ENCODE data around the gene RBM39. TPM values are rescaled to one million over a fixed set of nuclear protein-coding genes. Genes with fewer than 3 reads are reported as not detected.
A peak's percentile ranks its signal among the peaks of the same experiment; 100 is the strongest.
"Not testable (repeated sequence)": the region's sequence is repeated elsewhere in the genome, so short reads cannot be mapped to it uniquely, and the experiment has no call there.

Gene RBM39
- total RNA-seq, 1 donor from 2014 or later: 133 TPM

- intact Hi-C loops (cut with DNase I): loop anchor here (2.0 to 5.0 kb wide), 2 partner anchors 35 to 97 kb away; partner anchors contain the start of genes CPNE1 and RBM12
- ATAC-seq: peak; percentile 95
- peak; percentile 95 for DNase-seq (ENCODE audit: missing footprints)
Measured at GRCh38 chr20:35699127-35699956, 42.7 kb downstream of the RBM39 start, which contains the start of the genes NFS1 and ROMO1. Gene NFS1, minus strand, starts transcription at chr20:35699352. Its CDS starts 64 bp downstream, at chr20:35699288. Gene ROMO1, plus strand, starts transcription at chr20:35699405. Its CDS starts 228 bp downstream, at chr20:35699633.

DNA sequence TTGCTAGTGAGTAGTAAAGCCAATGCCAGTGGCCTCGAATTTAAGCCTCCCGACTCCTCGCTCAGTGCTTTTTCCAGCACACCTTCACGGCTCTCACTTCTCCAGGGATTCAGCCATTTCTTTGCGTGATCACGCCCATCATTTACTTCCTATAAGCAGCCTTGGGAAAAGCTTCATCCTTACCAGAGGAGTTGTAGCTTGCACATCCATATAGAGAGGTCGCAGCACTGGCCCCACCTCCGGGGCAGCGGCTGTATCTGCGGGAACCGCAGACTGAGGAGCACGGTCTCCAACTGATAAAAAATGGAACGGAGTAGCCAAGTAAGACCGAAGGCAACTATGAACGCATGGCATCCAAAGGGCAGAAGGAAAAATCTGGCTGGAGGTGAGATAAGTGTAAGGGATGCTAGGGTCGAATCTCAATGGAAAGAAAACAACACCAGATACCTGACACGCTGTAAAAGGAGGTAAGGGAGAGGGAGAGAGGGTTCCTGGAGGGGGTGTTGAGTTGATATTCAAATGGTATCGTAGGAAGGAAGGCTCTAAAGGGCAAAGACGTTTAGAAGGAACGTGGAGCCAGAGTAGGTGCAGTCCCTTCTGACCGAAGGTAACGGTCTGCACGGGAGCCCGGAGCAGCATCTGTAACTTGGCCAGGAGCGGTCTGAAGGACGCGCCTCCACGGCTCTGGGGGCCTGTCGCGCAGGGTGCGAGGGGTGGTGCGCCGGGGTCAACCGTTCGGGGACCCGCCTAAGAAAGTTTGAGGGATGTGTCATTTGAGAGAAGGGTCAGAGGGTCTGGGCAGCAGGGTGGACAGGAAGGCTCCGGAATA is 43.5 kb downstream of the RBM39 start:
- ATAC-seq: peak; percentile 23
- intact Hi-C loops (cut with DNase I): loop anchor here (2.0 to 5.0 kb wide), 2 partner anchors 34 to 96 kb away; partner anchors contain the start of genes CPNE1 and RBM12
- no peak for DNase-seq (ENCODE audit: missing footprints)

GRCh38 chr20:35697696-35698297 is 44.3 kb downstream of the RBM39 start:
- DNase-seq (ENCODE audit: missing footprints): no peak
- intact Hi-C loops (cut with DNase I): loop anchor here (2.0 to 5.0 kb wide), 2 partner anchors 33 to 95 kb away; partner anchors contain the start of genes CPNE1 and RBM12
- ATAC-seq: no peak

- no peak for ATAC-seq
- no peak for DNase-seq (ENCODE audit: missing footprints)
- intact Hi-C loops (cut with DNase I): loop anchor here (5.0 kb wide), 1 partner anchor 94 kb away; no protein-coding TSS in a partner anchor
Measured at GRCh38 chr20:35695978-35696377, 46.1 kb downstream of the RBM39 start.

- intact Hi-C loops (cut with DNase I): loop anchor here (5.0 kb wide), 1 partner anchor 93 kb away; no protein-coding TSS in a partner anchor
- no peak for ATAC-seq
- DNase-seq (ENCODE audit: missing footprints): no peak
Measured at GRCh38 chr20:35695245-35695749, 46.8 kb downstream of the RBM39 start.

GRCh38 chr20:35690265-35690664 is 51.8 kb downstream of the RBM39 start:
- intact Hi-C loops (cut with DNase I): no loop called here
- DNase-seq (ENCODE audit: missing footprints) (no peak), ATAC-seq (no peak)

- intact Hi-C loops (cut with DNase I); ATAC-seq; DNase-seq (ENCODE audit: missing footprints): not testable (repeated sequence)
Measured at GRCh38 chr20:35686872-35687271, 55.2 kb downstream of the RBM39 start.

- intact Hi-C loops (cut with DNase I); ATAC-seq; DNase-seq (ENCODE audit: missing footprints): not testable (repeated sequence)
Measured at GRCh38 chr20:35685368-35685767, 56.7 kb downstream of the RBM39 start.

GRCh38 chr20:35681960-35682359 is 60.1 kb downstream of the RBM39 start:
- no peak for ATAC-seq
- intact Hi-C loops (cut with DNase I): no loop called here
- DNase-seq (ENCODE audit: missing footprints): no peak

- no peak for ATAC-seq
- DNase-seq (ENCODE audit: missing footprints): no peak
- intact Hi-C loops (cut with DNase I): no loop called here
Measured at GRCh38 chr20:35680452-35681183, 61.4 kb downstream of the RBM39 start.

GRCh38 chr20:35674921-35675320 is 67.1 kb downstream of the RBM39 start:
- intact Hi-C loops (cut with DNase I): no loop called here
- ATAC-seq: no peak
- DNase-seq (ENCODE audit: missing footprints): no peak

DNA sequence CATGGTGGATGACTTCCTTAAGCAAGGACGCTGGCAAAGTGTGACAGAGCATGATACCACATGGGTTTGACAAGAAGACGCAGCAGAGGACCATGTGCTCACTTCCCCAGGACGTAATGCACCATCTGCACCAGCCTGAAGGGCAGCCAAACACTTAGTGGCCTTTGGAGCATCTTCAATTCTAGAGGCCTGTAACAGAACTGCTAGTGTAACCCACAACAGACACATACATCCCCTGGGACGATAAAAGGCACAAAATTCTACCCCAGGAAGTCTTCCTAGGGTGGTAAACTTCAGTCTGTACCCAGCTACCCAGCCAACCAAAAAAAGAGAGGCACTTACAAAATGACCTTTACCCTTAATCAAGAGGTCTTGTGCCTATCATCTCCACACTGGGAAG is 68.2 kb downstream of the RBM39 start:
- DNase-seq (ENCODE audit: missing footprints) (no peak), ATAC-seq (no peak)
- intact Hi-C loops (cut with DNase I): no loop called here

DNA sequence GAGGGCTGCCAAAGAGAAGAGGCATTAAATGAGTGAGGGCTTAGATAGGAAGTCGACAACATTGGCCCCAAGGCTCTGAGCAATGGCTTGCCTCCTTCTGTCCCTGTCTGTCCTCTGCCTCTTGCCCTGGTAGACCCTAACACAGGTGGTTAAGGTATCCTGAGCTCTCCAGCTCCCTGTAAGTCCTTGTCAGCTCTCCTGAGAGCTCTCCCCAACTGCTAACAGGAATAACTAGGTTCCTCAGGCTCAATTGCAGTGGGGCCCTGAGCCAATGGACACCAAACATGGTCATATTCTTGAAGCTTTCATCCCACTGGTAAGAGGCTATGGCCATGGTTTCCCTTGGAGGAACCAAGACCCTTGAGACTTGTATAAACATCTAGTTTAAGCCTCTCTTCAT is 72.4 kb downstream of the RBM39 start:
- intact Hi-C loops (cut with DNase I): no loop called here
- DNase-seq (ENCODE audit: missing footprints) (no peak), ATAC-seq (no peak)

- DNase-seq (ENCODE audit: missing footprints) (no peak), ATAC-seq (no peak)
- intact Hi-C loops (cut with DNase I): no loop called here
Measured at GRCh38 chr20:35669221-35669620, 72.8 kb downstream of the RBM39 start.

- ATAC-seq (no peak), DNase-seq (ENCODE audit: missing footprints) (no peak)
- intact Hi-C loops (cut with DNase I): loop anchor here (2.0 kb wide), 1 partner anchor 33 kb away; the partner anchor contains the start of genes NFS1 and ROMO1
Measured at GRCh38 chr20:35665949-35666288, 76.1 kb downstream of the RBM39 start.

DNA sequence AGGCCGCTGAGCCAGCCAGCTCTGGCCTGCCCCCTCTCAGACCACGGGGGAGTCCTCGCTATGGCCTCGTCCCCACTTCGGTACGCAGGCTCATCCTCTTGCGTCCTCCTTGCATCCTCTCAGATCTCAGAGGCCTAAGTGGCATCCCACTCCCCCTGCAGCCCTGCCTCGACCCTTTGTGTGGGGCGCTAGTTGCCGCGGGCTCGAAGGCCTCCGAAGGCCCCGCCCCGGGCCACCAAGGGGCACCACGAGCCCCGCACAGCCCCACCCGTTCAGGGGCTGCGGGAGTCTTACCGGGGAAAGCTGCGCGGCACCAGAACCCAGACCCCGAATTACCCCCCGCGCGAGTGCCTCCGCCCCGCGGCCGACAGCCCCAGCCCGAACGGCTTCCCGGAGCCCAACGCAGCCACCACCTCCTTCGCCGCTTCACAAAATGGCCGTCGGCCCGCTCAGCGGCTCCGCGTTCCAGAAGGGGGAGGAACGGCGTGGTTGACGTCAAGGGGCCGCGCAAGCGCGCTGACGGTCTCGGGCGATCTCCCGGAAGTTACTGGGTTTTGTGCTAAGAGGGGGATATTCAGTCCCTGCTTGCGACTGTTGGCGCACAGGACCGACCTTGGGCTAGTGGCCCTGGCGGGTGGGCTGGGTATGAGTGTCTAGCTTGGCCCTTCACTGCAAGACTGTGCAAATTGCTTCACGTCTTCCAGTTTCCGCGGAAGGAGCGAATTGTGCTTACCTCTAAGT is 77.4 kb downstream of the RBM39 start, which contains the start of the genes CPNE1 and RBM12:
Gene CPNE1, minus strand, starts transcription at position 435 of the 741 bp plus-strand sequence. CDS start 31,977 bp downstream, outside the sequence.
Gene RBM12, minus strand, starts transcription at position 435 of the 741 bp plus-strand sequence. CDS start 9,578 bp downstream, outside the sequence.
- intact Hi-C loops (cut with DNase I): loop anchor here (2.0 kb wide), 1 partner anchor 34 kb away; the partner anchor contains the start of genes NFS1 and ROMO1
- ATAC-seq: peak; percentile 98

More for the DNA sequence above, 77.4 kb downstream of the RBM39 start, which contains the start of the genes CPNE1 and RBM12:
- DNase-seq (ENCODE audit: missing footprints): peak; percentile 95
